ENCODE measurements around the gene MOGAT3.
A peak's percentile ranks its signal among the peaks of the same experiment; 100 is the strongest.

The MOGAT3 gene
- 0 to 0.21 reads per million in 2 donors for total RNA-seq

GRCh38 chr7:101200862-101201599, at the start of gene MOGAT3:
Gene MOGAT3, minus strand, starts transcription at chr7:101201036. Its CDS starts 182 bp downstream, at chr7:101200854.
- no peak for DNase-seq

- DNase-seq: no peak
These were observed 49.5 kb upstream of the MOGAT3 start for GRCh38 chr7:101250324-101250723.

GRCh38 chr7:101248276-101248675, 47.4 kb upstream of the MOGAT3 start:
- no peak for DNase-seq

- peak; percentile 6 for DNase-seq
These were observed 44.4 kb upstream of the MOGAT3 start for GRCh38 chr7:101245147-101245668.

GRCh38 chr7:101244375-101245146, 43.7 kb upstream of the MOGAT3 start, which contains the start of gene FIS1:
Gene FIS1, minus strand, starts transcription at chr7:101245081. Its CDS starts 77 bp downstream, at chr7:101245004.
- DNase-seq: peak; percentile 88

- no peak for DNase-seq
These were observed 43.0 kb upstream of the MOGAT3 start for GRCh38 chr7:101243646-101244374.

- DNase-seq: no peak
These were observed 40.9 kb upstream of the MOGAT3 start for GRCh38 chr7:101241443-101242349.

GRCh38 chr7:101241015-101241363, 40.2 kb upstream of the MOGAT3 start:
- no peak for DNase-seq

GRCh38 chr7:101240226-101241014, 39.6 kb upstream of the MOGAT3 start:
- no peak for DNase-seq

GRCh38 chr7:101239951-101240220, 39.0 kb upstream of the MOGAT3 start:
- no peak for DNase-seq

GRCh38 chr7:101239191-101239950, 38.5 kb upstream of the MOGAT3 start:
- DNase-seq: no peak

GRCh38 chr7:101238226-101239182, 37.7 kb upstream of the MOGAT3 start:
- no peak for DNase-seq

GRCh38 chr7:101237206-101238067, 36.6 kb upstream of the MOGAT3 start, which contains the start of gene CLDN15:
Gene CLDN15, minus strand, starts transcription at chr7:101237802. Its CDS starts 221 bp downstream, at chr7:101237581.
- no peak for DNase-seq

GRCh38 chr7:101236292-101236835, 35.5 kb upstream of the MOGAT3 start:
- no peak for DNase-seq

- DNase-seq: no peak
These were observed 34.7 kb upstream of the MOGAT3 start for GRCh38 chr7:101235522-101235921.

GRCh38 chr7:101235050-101235449, 34.2 kb upstream of the MOGAT3 start:
- no peak for DNase-seq

GRCh38 chr7:101234636-101235035, 33.8 kb upstream of the MOGAT3 start:
- no peak for DNase-seq

Data from T-helper 9 cell (primary cell).